NCI-H2196 treated with DMSO at 0.1 percent for 48 hours (cell line): ENCODE results near the gene HORMAD1.
"Not testable (repeated sequence)": the region's sequence is repeated elsewhere in the genome, so short reads cannot be mapped to it uniquely, and the experiment has no call there.

Experiments used
- DNase-seq: peaks from one replicate; lab custom pipeline; 2025; ENCODE audit not compliant: unreplicated experiment; lab: John Stamatoyannopoulos, UW

HORMAD1 gene

GRCh38 chr1:150720703-150721102 is at the start of gene HORMAD1:
Gene HORMAD1 (minus strand): TSS chr1:150720895. CDS start chr1:150719505, 1,390 bp downstream.
- DNase-seq, result no peak

GRCh38 chr1:150767704-150768103 is 47.0 kb upstream of the HORMAD1 start:
- DNase-seq, result not testable (repeated sequence)

DNA sequence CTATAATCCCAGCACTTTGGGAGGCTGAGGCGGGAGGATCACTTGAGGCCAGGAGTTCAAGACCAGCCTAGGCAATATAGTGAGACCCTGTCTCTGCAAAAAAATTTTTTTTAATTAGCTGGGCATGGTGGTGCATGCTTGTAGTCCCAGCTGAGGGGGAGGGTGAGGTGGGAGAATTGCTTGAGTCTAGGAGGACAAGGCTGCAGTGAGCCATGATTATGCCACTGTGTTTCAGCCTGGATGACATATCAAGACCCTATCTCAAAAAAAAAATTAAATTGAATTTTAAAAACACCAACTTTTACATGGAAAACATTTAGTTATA is 45.2 kb upstream of the HORMAD1 start:
- DNase-seq, result not testable (repeated sequence)

DNA sequence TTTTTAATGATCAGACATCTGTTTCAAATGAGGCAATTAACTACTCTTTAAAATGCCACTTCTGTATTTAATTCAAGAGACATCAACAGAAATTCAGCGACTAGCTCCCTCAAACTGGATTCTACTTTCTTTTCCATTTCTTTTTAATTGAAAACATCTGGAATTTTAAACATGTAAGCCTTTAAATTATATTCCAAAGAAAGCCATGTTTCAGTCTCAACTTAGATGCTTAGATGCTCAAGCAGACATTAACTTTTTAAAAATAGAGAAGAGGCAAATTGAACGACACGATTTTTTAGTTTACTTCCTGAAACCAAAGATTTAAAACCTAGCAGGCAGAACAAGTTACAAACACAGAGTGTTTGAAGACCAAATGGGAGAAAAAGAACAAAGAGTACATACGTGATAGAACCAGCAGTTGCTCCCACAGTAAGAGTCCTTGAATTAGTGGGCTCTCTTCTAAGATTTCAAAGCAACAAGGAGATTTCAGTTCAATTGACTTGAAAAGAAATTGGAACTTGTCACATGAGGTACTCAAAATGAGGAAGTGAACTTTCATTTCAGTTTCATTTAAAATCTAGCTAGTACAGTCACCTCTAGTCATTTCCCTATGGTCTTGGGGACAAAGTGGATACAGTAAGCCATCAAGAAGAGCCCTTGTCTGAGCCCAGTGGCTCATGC is 44.7 kb upstream of the HORMAD1 start, which contains the start of gene CTSS:
Gene CTSS (minus strand): TSS at position 483 of the 681 bp plus-strand sequence. CDS start 1,015 bp downstream, outside the sequence.
- DNase-seq, result no peak

DNA sequence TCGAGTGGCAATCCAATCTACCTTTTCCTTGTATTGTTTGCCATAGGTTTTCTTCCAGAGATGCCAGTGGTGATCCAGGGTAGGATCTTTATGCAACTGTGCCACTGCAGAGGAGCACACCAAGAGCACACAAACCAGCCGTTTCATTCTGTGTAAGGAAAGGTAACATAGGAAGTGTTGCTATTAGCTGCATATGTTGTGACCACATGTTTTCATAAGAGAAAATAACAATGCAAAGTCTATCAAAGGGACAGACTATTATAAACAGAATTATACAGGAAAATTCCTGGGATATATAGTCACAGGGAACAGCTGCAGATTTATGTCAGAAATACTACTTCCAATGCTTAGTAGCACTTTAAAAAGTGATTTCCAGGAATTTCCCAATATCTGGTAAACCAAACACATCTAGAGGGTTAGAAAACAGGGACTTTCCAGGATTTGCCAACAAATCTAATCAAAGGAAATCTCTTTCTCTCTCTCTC is 44.0 kb upstream of the HORMAD1 start:
- DNase-seq, result no peak

- no peak for DNase-seq
Measured at GRCh38 chr1:150763018-150763417, 42.3 kb upstream of the HORMAD1 start.

DNA sequence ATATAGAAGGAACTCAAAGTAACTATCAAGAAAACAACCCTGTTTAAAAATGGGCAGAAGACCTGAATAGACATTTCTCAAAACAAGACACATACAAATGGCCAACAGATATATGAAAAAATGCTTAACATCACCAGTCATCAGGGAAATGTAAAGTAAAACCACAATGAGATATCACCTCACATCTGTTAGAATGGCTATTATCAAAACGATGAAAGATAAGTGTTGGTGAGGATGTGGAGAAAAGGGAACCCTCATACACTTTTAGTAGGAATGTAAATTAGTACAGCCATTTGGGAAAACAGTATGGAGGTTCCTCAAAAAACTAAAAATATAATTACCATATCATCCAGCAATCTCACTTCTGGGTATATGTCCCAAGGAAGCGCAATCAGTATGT is 41.9 kb upstream of the HORMAD1 start:
- no peak for DNase-seq

GRCh38 chr1:150761801-150762200 is 41.1 kb upstream of the HORMAD1 start:
- DNase-seq, result no peak

GRCh38 chr1:150760013-150760412 is 39.3 kb upstream of the HORMAD1 start:
- DNase-seq, result no peak

DNA sequence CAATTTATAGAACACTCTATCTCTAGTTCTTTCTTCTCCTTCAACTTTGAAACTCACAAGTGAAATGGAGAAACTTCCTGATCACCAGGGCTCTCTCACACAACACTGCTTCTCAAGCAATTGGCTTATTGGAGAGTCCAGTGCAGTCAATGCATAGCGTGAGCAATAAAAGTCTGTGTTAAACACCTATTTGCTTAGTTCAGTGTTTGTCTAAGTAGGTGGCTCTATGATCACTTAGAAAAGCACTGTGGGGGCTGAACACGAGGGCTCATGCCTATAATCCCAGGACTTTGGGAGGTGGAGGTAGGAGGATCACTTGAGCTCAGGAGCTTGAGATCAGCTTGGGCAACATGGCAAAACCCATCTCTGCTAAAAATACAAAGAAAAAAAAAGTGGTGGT is 32.7 kb upstream of the HORMAD1 start:
- no peak for DNase-seq

- no peak for DNase-seq
Measured at GRCh38 chr1:150751443-150751842, 30.7 kb upstream of the HORMAD1 start.

GRCh38 chr1:150749720-150750311 is 29.1 kb upstream of the HORMAD1 start:
- DNase-seq, result no peak

- no peak for DNase-seq
Measured at GRCh38 chr1:150748878-150749719, 28.4 kb upstream of the HORMAD1 start.

GRCh38 chr1:150730130-150730721 is 9.5 kb upstream of the HORMAD1 start:
- DNase-seq, result no peak

DNA sequence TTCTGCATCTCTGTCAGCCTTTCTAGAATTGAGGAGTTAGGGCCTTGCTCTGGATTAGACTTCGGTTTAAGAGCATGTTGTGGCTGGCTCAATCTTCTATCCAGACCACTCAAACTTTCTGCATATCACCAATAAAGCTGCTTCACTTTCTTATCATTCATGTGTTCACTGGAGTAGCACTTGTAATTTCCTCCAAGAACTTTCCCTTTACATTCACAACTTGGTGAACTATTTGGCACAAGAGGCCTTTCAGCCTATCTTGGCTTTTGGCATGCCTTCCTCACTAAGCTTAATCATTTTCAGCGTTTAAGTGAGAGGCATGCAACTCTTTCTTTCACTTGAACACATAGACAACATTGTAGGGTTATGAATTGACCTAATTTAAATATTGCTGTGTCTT is 3.6 kb upstream of the HORMAD1 start:
- DNase-seq, result no peak

DNA sequence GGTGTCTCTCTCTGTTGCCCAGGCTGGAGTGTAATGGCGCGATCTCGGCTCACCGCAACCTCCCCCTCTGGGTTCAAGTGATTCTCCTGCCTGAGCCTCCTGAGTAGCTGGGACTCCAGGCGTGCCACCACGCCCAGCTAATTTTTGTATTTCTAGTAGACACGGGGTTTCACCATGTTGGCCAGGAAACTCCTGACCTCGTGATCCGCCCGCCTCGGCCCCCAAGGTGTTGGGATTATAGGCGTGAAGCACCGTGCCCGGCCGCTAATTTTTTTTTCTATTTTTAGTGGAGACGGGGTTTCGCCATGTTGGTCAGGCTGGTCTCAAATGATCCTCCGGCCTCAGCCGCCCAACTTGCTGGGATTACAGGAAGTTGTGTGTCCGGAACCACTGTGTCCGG is 597 bp downstream of the HORMAD1 start:
- no peak for DNase-seq

DNA sequence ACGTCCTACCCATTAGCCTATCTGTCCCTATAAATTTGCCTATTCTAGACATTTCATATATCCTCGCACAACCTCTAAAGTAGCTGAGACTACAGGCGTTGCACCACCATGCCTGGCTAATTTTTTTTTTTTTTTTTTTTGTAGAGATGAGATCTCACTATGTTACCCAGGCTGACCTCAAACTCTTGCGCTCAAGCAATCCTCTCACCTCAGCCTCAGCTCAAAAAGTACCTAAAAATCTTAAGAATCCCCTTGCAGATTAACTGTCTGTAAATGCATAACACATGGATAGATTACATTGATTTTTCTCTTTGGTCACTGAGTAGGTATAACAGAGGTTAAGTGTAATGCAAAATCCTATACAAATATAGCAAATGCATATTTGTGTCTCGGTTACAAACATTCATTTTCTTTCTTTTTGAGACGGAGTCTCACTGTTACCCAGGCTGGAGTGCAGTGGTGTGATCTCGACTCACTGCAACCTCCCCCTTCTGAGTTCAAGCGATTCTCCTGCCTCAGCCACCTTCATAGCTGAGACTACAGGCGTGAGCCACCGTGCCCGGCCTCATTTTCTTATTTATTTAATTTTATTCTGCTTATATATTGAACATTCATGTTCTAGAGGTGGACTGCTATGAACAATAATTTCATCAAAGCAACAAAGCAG is 2.3 kb downstream of the HORMAD1 start:
- no peak for DNase-seq

DNA sequence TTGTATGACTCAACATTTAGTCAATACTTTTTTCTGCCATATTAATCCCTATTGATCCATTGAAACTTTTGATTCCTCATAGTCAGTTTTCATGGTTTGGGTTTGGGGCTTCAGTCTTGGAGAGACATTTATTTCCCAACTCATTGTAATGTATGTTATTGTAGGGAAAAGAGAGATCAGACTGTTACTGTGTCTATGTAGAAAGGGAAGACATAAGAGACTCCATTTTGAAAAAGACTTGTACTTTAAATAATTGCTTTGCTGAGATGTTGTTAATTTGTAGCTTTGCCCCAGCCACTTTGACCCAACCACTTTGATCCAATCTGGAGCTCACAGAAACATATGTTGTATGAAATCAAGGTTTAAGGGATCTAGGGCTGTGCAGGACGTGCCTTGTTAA is 11.7 kb downstream of the HORMAD1 start:
- not testable (repeated sequence) for DNase-seq

DNA sequence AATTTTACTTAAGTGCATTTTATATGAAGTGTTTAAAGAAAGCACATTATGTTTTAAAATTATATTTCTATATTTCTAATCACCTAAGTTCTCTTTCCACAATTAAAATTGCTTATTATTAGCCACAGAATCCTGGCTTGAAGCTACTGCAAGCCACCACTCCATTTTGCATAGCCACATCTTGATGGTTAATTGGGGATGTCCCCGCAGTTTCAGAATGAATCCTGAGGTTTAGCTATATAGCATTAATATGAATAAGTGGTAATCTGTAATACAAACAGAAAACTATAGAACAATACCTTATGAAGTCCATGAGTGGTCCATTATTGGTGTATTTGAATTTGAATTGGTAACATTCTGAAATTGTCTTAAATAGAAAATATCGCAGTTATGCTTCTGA is 12.1 kb downstream of the HORMAD1 start:
- DNase-seq, result no peak

- DNase-seq, result no peak
Measured at GRCh38 chr1:150706091-150706490, 14.6 kb downstream of the HORMAD1 start.

GRCh38 chr1:150703427-150703826 is 17.3 kb downstream of the HORMAD1 start:
- DNase-seq, result no peak
